HuH-7 (cell line): ENCODE measurements around the gene TM9SF1.

Source experiments
- DNase-seq: peaks from one replicate; pipeline ENCODE4 v3.0.0; 2011; ENCODE audit warnings: low spot score

TM9SF1 gene

DNA sequence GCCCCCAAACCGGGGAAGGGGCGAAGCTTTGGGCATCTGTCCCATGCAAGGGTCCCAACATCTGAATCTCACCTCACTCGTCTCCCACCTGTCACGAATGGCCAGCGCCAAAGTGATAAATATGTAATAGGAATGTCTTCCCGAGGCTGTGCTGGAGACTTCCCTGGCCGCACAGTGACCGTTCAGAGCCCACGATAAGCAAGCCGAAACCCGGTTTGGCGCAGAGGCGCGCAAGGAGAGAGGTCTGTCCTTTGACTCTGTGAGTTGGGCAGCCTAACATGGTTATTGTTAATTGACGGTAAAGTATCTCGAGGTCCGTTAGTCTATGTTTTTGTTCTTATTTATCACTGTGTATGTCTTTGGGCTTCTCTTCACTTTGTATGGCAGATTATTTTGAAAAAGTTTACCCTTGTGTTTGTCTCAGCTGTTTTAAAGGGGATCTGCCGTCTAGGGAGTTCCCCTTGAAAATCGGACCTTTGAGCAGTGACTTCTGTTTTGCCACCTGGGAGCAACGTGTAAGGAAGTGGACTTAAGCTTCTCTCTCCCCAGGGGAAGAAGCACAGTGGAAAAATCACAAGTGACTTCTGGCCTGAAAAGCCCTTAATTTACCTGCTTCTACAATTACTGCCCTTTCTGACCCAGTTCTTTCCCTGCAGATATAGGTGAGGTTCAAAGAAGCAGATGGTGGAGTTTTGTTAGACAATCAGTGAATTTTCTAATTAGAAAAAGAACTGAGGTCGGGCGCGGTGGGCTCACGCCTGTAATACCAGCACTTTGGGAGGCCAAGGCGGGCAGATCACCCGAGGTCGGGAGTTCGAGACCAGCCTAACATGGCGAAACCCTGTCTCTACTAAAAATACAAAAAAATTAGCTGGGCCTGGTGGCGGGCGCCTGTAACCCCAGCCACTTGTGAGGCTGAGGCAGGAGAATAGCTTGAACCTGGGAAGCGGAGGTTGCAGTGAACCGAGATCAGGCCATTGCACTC lies 1.1 kb upstream of the TM9SF1 start:
- DNase-seq: peak; percentile 51

DNA sequence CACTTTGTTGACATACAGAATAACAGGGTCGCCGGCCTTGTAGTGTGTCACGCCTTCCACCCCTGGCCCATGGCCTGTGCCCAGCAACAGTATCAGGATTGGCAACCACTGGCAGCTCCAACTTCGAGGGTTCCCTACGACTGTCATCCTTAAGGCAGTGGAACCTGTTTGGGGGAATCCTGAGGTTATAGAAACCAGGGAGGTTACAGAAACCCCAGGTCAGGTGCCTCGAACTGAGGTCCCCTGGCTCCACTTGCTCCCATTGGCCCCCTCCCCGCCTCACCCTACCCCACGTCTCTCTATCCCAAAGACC lies 412 bp downstream of the TM9SF1 start:
- no peak for DNase-seq

DNA sequence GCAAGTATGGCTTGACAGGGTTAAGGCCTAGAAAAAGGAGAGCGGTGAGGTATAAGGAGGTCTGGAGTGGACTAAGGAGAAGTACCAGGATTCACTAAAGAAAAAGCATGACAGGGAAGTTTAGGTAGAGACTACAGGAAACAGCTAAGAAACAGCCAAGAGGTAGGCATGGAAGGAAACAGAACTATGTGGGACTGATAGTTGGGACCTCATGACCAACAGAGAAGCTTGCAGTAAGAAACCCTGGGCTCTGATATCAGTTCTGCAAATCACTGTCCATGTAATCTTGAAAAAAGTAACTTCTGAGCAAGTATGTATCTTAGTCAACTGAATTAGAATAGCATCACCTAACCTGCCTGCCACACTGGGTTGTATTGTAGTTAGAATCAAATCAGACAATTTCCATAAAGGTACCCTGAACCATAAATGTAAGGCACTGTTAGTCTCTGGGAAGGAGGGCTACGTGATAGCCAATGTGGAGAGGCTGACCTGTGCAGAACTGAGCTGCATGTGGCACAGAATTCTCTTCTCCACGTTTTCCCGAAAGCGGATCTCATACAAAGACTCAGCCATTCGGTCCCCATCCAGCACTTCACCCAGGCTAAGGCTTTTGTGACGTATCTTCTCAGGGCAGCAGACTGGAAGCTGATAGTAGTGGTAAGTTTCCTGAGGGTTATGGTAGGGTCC lies 912 bp downstream of the TM9SF1 start:
- DNase-seq: no peak

DNA sequence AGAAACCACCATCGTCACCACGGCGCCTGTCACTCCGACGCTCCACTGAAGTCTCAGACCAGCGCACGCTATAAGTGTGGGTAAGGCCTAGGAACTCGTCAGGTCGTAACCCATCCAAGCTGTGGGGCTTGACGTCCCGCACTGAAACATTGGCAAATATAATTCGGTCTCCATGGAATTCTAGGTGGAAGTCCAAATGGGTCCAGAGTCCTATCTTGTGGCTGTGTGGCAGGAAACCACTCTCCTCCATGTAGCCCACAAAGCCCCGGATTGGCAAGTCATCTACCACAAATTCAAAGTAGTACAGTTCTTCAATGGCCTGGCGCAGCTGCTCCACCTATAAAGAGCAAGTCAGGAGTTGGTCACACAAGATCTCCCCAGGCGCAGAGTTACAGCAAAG lies 2.3 kb downstream of the TM9SF1 start:
- no peak for DNase-seq

GRCh38 chr14:24190416-24190815 lies 4.8 kb downstream of the TM9SF1 start:
- no peak for DNase-seq

GRCh38 chr14:24189460-24189859 lies 5.8 kb downstream of the TM9SF1 start:
- no peak for DNase-seq

GRCh38 chr14:24189059-24189375 lies 6.2 kb downstream of the TM9SF1 start:
- DNase-seq: no peak

DNA sequence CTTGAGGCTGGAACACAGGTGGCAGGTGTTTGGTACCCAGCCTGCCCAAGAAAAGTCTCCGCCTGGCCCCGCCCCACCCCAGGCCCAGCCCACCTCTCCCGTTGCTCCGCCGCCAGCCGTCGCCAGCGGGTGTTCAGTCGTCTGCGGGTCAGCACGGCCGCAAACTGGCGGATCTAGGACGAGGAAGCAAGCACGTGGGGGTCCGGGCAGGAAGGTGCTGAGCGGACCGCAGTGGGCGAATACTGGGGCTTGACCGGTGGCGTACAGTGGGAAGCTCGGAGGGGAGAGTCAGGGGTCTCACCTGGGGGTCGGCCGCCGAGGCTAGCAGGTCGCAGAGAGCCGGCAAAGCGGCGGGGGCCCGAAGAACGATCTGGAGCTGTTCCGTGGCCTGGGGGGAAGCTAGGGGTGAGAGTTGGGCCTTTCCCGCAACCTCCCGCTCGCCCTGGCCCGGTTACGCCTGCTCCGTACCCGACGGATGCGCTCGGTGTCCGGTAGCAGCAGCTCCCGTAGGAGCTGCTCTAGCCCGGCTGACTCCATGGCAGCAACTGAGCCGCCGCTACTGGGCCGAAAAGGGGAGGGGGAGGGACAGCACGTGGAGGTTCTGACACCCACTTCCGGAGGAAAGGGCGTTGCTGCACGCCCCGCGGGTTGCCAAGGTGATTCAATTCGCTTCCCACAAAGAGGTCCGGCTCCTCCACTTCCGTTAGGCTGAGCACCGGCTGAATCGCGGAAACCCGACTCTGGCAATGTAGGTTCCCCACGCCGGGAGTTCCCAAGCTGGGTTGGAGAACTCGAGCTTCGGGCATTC lies 6.8 kb downstream of the TM9SF1 start, which contains the start of gene IPO4:
Gene IPO4, minus strand, starts transcription at position 566 of the 808 bp plus-strand sequence. Its CDS starts 29 bp downstream, at position 537.
- DNase-seq: peak; percentile 99

DNA sequence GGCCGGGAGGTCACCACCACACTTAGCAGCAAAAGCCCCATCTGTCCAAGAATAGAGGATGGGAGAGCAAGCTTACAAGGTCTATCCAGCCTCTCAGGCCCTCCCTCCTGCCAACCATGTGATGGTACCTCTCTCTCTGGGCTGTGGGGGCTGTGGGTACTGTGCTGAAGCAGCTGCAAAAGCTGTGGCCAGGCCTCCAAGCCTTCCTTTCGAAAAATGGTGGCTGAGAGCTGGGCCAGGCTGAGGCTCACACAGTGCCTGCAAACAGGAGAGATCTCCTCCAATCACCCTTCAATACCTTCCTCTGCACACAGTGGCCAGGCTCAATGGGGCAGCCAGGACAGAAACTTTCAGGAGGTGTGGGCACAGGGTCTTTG lies 7.7 kb downstream of the TM9SF1 start:
- DNase-seq: no peak

DNA sequence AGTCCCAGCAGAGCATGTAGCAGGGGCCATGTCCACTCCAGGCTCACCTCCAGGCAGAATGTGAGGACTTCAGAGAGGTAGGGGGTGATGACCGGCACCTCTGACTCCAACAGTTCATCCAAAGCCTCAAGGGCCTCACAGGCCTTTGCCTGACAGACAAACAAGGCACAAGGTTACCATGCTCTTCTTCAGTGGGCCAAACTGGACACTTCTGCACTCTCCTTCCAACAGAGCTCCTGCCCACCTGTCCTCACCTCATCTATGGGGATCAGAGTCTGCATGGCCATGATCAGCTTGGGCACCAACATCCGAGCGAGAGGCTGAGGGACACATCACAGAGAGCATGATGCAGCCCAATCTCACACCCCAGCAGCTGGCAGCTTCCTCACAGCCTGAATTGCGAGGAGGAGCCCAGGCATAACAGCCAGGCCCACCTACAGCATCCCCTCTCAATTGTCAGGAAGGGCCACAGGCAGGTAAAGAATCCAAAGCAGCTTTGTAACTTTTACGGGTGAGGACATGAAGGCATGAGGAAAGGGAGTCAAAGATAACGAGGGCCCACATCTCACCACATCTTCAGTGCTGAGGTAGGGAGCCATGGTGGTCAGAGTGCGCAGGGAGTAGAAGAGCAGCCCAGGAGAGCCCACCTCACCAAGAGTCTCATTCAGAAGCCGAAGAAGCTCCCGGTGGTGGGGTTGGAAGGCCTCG lies 8.3 kb downstream of the TM9SF1 start:
- DNase-seq: no peak

DNA sequence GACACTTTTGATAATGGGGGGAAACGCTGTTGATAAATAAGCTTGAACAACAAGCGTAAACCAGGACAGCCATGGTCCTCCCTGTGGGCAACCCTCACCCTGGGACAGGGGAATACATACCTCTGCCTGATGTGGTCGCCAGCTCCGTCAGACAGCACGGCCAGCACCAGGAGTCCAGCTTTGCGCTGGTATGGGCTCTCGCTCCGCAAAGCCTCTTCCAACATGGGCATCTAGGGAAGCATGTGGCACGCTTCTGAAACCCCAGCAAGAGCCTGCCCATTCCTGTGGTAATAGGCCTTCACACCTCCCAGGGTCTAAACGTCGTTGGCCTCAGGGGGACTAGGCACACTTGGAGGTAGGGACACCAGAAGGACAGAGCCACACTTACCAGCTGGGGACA lies 9.5 kb downstream of the TM9SF1 start:
- DNase-seq: no peak

DNA sequence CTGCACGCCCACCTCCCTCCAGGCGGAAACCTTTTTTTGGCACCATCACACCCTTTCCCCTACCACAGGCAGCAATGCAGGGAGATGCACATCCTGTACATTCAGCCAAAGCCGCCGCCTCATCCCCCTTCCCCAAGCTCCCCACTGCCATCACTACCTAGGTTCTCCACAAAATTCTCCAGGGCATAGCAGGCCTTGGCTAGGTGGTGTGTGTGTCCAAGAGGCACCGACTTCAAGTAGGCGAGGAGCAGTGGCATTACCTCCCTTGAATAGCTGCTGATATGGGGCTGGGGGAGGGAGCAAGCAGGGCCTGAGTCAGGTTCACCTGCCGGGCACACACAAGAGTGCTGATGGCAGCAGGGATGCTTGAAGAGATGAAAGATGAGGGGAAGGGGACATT lies 10.2 kb downstream of the TM9SF1 start:
- no peak for DNase-seq

DNA sequence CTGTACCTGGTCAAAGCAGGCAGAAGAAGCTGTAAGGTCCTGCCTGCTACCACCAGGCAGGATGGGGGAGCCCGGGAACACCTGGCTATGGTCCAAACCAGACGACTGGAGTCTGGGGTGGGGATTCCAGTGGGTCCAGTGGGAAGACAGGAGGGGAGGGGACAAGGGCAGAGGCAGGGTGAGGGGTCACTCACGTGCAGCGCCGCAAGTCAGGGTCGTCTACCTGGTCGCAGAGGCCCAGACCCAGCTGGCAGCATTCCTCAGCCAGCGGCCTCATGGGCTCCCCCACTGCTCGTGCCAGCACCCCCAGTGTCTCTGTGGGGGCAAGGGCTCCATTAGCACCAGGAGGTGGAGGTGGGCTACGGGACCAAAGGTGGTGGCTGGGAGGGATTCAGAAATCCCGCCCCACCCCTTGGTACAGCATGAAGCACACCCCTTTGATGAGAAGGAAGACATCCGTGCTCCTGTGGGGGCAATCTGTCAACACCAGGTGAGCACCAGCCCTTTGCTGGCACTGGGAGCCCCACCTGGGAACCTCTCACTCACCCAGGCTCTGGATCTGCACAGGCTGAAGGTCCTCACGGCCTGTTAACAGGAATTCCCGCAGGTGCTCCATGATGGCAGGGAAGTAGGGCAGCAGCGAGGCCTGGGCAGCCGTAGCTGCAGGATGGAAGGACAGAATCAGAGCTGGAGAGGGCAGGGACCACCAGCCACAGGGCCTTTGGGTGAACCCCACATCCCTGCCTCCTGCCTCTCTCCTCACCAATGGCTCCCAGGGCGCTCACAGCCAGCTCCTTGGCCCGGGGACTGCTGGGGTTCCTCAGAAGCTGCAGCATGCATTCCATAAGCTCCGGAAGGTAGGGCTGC lies 10.9 kb downstream of the TM9SF1 start:
- no peak for DNase-seq

GRCh38 chr14:24183014-24183481 lies 12.2 kb downstream of the TM9SF1 start:
- no peak for DNase-seq

DNA sequence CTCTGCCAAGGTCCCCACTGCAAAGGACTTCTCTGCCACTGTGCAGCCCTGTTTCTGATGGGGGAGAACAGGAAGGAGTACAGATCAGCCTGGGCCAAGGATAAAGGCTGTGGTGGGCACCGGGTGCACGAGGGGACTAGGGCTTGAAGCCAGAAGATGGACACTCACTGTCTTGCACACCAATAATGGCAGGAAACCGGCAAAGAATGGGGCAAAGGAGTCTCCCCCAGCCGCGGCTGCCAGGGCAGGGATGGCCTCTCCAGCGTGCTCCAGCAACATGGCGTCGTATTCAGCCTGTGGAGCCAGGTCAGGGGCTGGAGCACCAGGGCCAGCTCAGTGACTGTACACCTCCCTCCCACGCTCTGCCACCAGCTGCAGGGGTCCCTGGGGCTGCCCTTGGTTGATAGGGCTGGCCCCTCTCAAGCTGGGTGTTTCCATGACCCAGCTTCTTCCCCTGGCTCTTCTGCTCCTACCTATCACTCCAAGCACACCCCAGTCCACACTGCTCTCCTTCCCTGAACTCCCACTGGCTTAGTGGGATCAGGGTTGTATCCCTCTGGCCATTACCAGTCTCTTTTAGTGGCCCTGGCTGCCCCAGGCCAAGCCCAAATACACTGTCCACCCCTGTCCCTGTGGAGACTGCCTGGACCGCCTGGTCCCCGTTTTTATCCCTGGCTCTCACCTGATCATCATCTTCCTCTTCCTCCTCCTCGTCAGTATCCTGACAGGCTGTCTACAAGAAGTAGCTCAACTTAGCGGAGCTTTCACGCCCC lies 12.9 kb downstream of the TM9SF1 start:
- no peak for DNase-seq

DNA sequence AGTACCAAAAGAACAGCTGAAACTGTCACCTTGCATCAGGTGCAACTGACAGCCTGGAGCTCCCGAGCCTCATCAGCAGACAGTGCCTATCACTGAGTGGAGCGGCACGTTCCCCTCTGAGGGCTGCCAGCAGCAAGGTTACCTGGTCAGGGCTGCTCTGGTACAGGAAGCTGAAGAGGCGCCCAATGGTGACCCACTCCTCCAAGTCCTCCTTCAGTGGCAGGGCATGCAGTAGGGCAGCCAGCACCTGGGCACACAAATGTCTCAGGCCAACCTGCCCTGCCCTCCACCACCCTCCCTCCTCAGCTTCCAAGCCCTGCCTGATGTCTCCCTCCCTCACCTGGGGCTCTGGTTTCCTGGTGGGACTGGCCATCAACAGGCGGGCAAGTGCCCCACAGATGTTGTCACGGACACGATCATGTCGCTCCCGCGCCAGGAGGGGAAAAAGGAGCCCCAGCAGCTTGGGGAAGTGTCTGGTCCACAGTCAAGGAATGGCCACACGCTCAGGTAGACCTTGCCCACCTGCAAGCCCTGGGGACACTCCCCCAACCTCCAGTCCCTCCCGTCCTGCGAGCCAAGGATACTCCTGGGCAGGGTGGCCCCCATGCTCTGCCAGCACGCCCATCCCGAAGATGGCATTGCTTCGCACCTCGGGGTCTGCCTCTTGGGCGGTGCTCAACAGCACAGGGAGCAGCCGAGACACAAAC lies 13.7 kb downstream of the TM9SF1 start:
- no peak for DNase-seq

- DNase-seq: no peak
These were observed 15.1 kb downstream of the TM9SF1 start for GRCh38 chr14:24179961-24180796.

DNA sequence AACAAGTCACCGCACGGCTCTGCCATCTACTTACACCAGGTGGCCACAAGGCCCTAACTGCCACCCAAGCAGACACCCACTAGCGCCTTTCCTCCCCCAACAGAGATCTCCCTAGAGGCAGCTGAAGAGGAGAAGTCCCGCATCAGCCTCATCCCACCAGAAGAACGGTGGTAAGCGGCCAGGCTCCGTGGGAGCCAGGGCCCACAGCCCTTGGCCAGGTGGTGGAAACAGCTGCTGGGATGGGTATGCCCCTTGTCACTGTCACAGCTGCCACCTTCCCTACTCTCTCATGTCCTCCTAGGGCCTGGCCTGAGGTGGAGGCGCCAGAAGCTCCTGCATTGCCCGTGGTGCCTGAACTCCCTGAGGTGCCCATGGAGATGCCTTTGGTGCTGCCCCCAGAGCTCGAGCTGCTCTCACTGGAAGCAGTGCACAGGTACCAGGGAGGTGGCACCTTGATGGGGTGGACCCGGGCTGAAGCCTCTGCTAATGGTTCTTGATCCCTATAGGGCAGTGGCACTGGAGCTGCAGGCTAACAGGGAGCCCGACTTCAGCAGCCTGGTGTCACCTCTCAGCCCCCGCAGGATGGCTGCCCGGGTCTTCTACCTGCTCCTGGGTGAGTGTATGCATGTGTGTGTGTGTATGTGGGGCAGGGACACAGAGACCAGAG lies 15.8 kb downstream of the TM9SF1 start:
- DNase-seq: no peak
